B cell (primary cell): Measurements from ENCODE around the gene SATB2. TPM values are rescaled to one million over a fixed set of nuclear protein-coding genes. Genes with fewer than 3 reads are reported as not detected.

Source experiments
- ATAC-seq: fragments of 200-7000 bp; cut with Tn5 transposase; one replicate; pipeline ENCODE4 v1.10.0; 2021; ENCODE audit warnings: low read depth, mild to moderate bottlenecking, moderate number of reproducible peaks, moderate library complexity
- CTCF ChIA-PET: fragments of 350-600 bp; sonication (Branson Sonifier 250); formaldehyde crosslinking; loops from one replicate; lab custom pipeline; 2021; ENCODE audit warnings: antibody characterized with exemption, inconsistent platforms; lab: Charles Lee
- POLR2A ChIA-PET: fragments of 350-600 bp; sonication (Branson Sonifier 250); formaldehyde crosslinking; loops from one replicate; lab custom pipeline; 2021; ENCODE audit warnings: antibody characterized with exemption; lab: Charles Lee
- DNase-seq: peaks from one replicate; pipeline ENCODE4 v3.0.0; 2013
- H2AFZ ChIP-seq: 2 replicates; pipeline ENCODE4 v1.6.1; 2012; ENCODE audit warnings: mild to moderate bottlenecking, low read depth, low read length; ENCODE audit not compliant: insufficient read depth, poor library complexity, severe bottlenecking
- H3K27ac ChIP-seq, 2 donors: 1 replicate in 1 of 2; 2 replicates in 1 of 2; pipeline ENCODE4 v1.5.1; 2012 to 2013; ENCODE audit warnings: low read length in 2 of 2, mild to moderate bottlenecking in 2 of 2, moderate library complexity in 1 of 2
- H3K27me3 ChIP-seq, 4 experiments: fragments of 200-600 bp in 1 of 4; sonication (generic) in 1 of 4; replicated peaks in 1 of 4; 1 replicate in 2 of 4; 2 replicates in 2 of 4; pipeline versions ENCODE4 v1.6.1 to v1.7.0; 2013 to 2016; ENCODE audit warnings: low read length in 3 of 4, mild to moderate bottlenecking in 2 of 4, mixed read lengths in 1 of 4, moderate library complexity in 1 of 4; ENCODE audit not compliant: insufficient read depth in 4 of 4, control insufficient read depth in 3 of 4; ENCODE audit errors: control extremely low read depth in 1 of 4
- H3K36me3 ChIP-seq, 2 experiments: replicated peaks in 1 of 2; 1 replicate in 1 of 2; 2 replicates in 1 of 2; pipeline versions ENCODE4 v1.6.1 to v1.7.1; 2013; ENCODE audit warnings: low read length in 1 of 2; ENCODE audit not compliant: insufficient read depth in 2 of 2, control insufficient read depth in 1 of 2; ENCODE audit errors: control extremely low read depth in 1 of 2, extremely low read depth in 1 of 2
- H3K4me1 ChIP-seq, 2 donors: fragments of 200-600 bp in 1 of 2; sonication (generic) in 1 of 2; 1 replicate in 1 of 2; 2 replicates in 1 of 2; pipeline versions ENCODE4 v1.5.1 to v1.6.1; 2013 to 2017; ENCODE audit warnings: low read length in 2 of 2; ENCODE audit not compliant: control insufficient read depth in 2 of 2, insufficient read depth in 2 of 2
- H3K4me2 ChIP-seq: replicated peaks from 2 replicates; pipeline ENCODE3; 2012; ENCODE audit warnings: mild to moderate bottlenecking, low read depth, low read length; ENCODE audit not compliant: poor library complexity, severe bottlenecking
- H3K4me3 ChIP-seq, 5 experiments: fragments of 200-600 bp in 1 of 5; sonication (generic) in 1 of 5; 1 replicate in 3 of 5; 2 replicates in 2 of 5; pipeline versions ENCODE4 v1.5.1 to v1.7.0; 2011 to 2016; ENCODE audit warnings: low read length in 4 of 5, mild to moderate bottlenecking in 4 of 5, low read depth in 2 of 5, control low read depth in 1 of 5, moderate library complexity in 1 of 5; ENCODE audit not compliant: insufficient read depth in 1 of 5; ENCODE audit errors: control extremely low read depth in 1 of 5, extremely low read depth in 1 of 5
- H3K79me2 ChIP-seq: fragments of 200-600 bp; sonication (generic); one replicate; pipeline ENCODE4 v1.6.0; 2016; ENCODE audit warnings: low read length; ENCODE audit not compliant: control insufficient read depth, insufficient read depth
- H3K9ac ChIP-seq: fragments of 200-600 bp; sonication (generic); 2 replicates; pipeline ENCODE4 v1.6.1; 2017; ENCODE audit warnings: mild to moderate bottlenecking, low read length, moderate library complexity
- H3K9me3 ChIP-seq, 3 donors: one replicate each; pipeline versions ENCODE4 v1.6.1 to v1.7.1; 2013; ENCODE audit warnings: low read length in 2 of 3; ENCODE audit not compliant: control insufficient read depth in 2 of 3, insufficient read depth in 1 of 3; ENCODE audit errors: control extremely low read depth in 1 of 3
- H4K20me1 ChIP-seq: 2 replicates; pipeline ENCODE4 v1.6.0; 2012; ENCODE audit warnings: mild to moderate bottlenecking, low read length; ENCODE audit not compliant: insufficient read depth, control insufficient read depth, poor library complexity, severe bottlenecking
- H3K27ac Mint-ChIP-seq: one replicate; pipeline ENCODE4 v1.8.0; 2021; ENCODE audit warnings: mixed read lengths
- H3K27me3 Mint-ChIP-seq: one replicate; pipeline ENCODE4 v1.8.0; 2021; ENCODE audit warnings: mixed read lengths
- H3K4me1 Mint-ChIP-seq: one replicate; pipeline ENCODE4 v1.8.0; 2021; ENCODE audit warnings: mixed read lengths
- H3K4me3 Mint-ChIP-seq: one replicate; pipeline ENCODE4 v1.8.0; 2021; ENCODE audit warnings: mixed read lengths
- H3K9me3 Mint-ChIP-seq: one replicate; pipeline ENCODE4 v1.8.0; 2022; ENCODE audit warnings: mixed read lengths; ENCODE audit not compliant: insufficient read depth
- EZH2 ChIP-seq: IDR thresholded peaks from 2 replicates; pipeline ENCODE4 v1.6.1; 2012; ENCODE audit warnings: borderline replicate concordance, low read depth, mild to moderate bottlenecking, moderate library complexity, low read length; ENCODE audit not compliant: insufficient read depth, poor library complexity, severe bottlenecking
- WGBS: methylation state at CpG from one replicate; pipeline ENCODE4 v1.1.5; 2013; ENCODE audit warnings: missing lambda C conversion rate; ENCODE audit not compliant: insufficient coverage; 5-methylcytosine and 5-hydroxymethylcytosine counted together
- intact Hi-C: fragments of 100-400 bp; cut with micrococcal nuclease; formaldehyde crosslinking; loops from one replicate; pipeline ENCODE4 v1.10.0; 2022
- polyA plus RNA-seq: library from polyadenylated mRNA; depleted of rRNA; stranded (reverse); fragments of >200 nt; gene quantifications from 2 replicates; pipeline ENCODE4 v1.2.3, GENCODE V29; 2012
- total RNA-seq, 2 donors: library from RNA; stranded (reverse); fragments of 120-200 nt in 1 of 2; gene quantifications; 1 replicate in 1 of 2; 2 replicates in 1 of 2; pipeline versions ENCODE4 v1.2.3 to v1.2.4, GENCODE V29; 2013 to 2022
- TF ChIP-seq, protein P1 (sequence below): fragments of 200-600 bp; IDR thresholded peaks from one replicate; pipeline ENCODE4 v1.8.0; 2022; ENCODE audit warnings: antibody characterized with exemption, mild to moderate bottlenecking

Gene SATB2
- total and polyA plus RNA-seq, 2 donors (not counting 1 experiment from before 2014, with no cell fraction given): 0.13 to 0.49 TPM

GRCh38 chr2:199348871-199349270, 108.9 kb downstream of the SATB2 start:
- CTCF ChIA-PET: no interaction called here
- Histone ChIP-seq H3K27me3 (no peaks in the 10 kb centered on the region), H3K4me2 (no peak overlapping the region), H2AFZ (no peak overlapping the region), H3K36me3 (no peaks in the 10 kb centered on the region), H3K27ac (no peak overlapping the region), H3K4me3 (no peak overlapping the region), H3K9ac (no peak overlapping the region), H3K4me1 (no peaks in the 10 kb centered on the region), H3K9me3 (no peaks in the 10 kb centered on the region), H3K79me2 (no peaks in the 10 kb centered on the region), H4K20me1 (no peaks in the 10 kb centered on the region)
- Mint-ChIP-seq H3K4me1 (no peaks in the 10 kb centered on the region), H3K27ac (no peak overlapping the region), H3K4me3 (no peak overlapping the region), H3K27me3 (no peaks in the 10 kb centered on the region), H3K9me3 (no peaks in the 10 kb centered on the region)
- intact Hi-C loops: no loop called here
- POLR2A ChIA-PET: no interaction called here
- ATAC-seq (no peak), DNase-seq (no peak)
- no peak for TF ChIP-seq EZH2
- TF ChIP-seq, protein P1, sequence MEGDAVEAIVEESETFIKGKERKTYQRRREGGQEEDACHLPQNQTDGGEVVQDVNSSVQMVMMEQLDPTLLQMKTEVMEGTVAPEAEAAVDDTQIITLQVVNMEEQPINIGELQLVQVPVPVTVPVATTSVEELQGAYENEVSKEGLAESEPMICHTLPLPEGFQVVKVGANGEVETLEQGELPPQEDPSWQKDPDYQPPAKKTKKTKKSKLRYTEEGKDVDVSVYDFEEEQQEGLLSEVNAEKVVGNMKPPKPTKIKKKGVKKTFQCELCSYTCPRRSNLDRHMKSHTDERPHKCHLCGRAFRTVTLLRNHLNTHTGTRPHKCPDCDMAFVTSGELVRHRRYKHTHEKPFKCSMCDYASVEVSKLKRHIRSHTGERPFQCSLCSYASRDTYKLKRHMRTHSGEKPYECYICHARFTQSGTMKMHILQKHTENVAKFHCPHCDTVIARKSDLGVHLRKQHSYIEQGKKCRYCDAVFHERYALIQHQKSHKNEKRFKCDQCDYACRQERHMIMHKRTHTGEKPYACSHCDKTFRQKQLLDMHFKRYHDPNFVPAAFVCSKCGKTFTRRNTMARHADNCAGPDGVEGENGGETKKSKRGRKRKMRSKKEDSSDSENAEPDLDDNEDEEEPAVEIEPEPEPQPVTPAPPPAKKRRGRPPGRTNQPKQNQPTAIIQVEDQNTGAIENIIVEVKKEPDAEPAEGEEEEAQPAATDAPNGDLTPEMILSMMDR: no peak
- WGBS: 100% methylated on average over 5 of the region's 7 CpGs

- ChIA-PET POLR2A (no interaction called here), CTCF (no interaction called here)
- DNase-seq: no peak
- H3K4me1 Mint-ChIP-seq: no peaks in the 10 kb centered on the region
- H3K27me3 Mint-ChIP-seq: no peaks in the 10 kb centered on the region
- Histone ChIP-seq H3K9ac (no peak overlapping the region), H3K4me3 (no peak overlapping the region), H3K4me2 (no peak overlapping the region), H3K36me3 (no peaks in the 10 kb centered on the region), H3K9me3 (no peaks in the 10 kb centered on the region), H3K79me2 (no peaks in the 10 kb centered on the region), H3K27me3 (no peaks in the 10 kb centered on the region), H2AFZ (no peak overlapping the region), H3K4me1 (no peaks in the 10 kb centered on the region), H4K20me1 (no peaks in the 10 kb centered on the region), H3K27ac (no peak overlapping the region)
- no peak overlapping the region for H3K4me3 Mint-ChIP-seq
- H3K27ac Mint-ChIP-seq: no peak overlapping the region
- ATAC-seq: no peak
- no peak for TF ChIP-seq EZH2
- TF ChIP-seq, protein P1: no peak
- no peaks in the 10 kb centered on the region for H3K9me3 Mint-ChIP-seq
- 83% methylated on average over 1 of the region's 2 CpGs for WGBS
- intact Hi-C loops: no loop called here
These were observed 113.7 kb downstream of the SATB2 start for GRCh38 chr2:199344012-199344411.
